DND-41 (cell line): ENCODE data around the gene HSD11B1L.

ENCODE experiments used
- ATAC-seq: fragments of 200-7000 bp; cut with Tn5 transposase; 3 replicates; pipeline ENCODE4 v1.9.1; 2021; ENCODE audit warnings: low read depth; ENCODE audit not compliant: insufficient read depth
- DNase-seq: peaks from one replicate; pipeline ENCODE4 v3.0.0-alpha.2; 2020
- H2AFZ ChIP-seq: 2 replicates; pipeline ENCODE4 v1.6.0; 2012; ENCODE audit warnings: low read depth, low read length
- H3K27ac ChIP-seq: 2 replicates; pipeline ENCODE4 v1.5.1; 2012; ENCODE audit warnings: low read length, inconsistent platforms
- H3K27me3 ChIP-seq: fragments of 200-600 bp; sonication (generic); 2 replicates; pipeline ENCODE4 v1.6.0; 2012; ENCODE audit warnings: low read length, mild to moderate bottlenecking, inconsistent platforms; ENCODE audit not compliant: insufficient read depth, poor library complexity
- H3K36me3 ChIP-seq: 2 replicates; pipeline ENCODE4 v1.5.1; 2012; ENCODE audit warnings: low read length, inconsistent platforms; ENCODE audit not compliant: insufficient read depth
- H3K4me1 ChIP-seq: 2 replicates; pipeline ENCODE4 v1.5.1; 2012; ENCODE audit warnings: mild to moderate bottlenecking, low read length; ENCODE audit not compliant: insufficient read depth
- H3K4me2 ChIP-seq: 2 replicates; pipeline ENCODE4 v1.6.0; 2012; ENCODE audit warnings: mild to moderate bottlenecking, moderate library complexity, low read length, inconsistent platforms; ENCODE audit not compliant: insufficient read depth
- H3K4me3 ChIP-seq, 2 experiments: fragments of 200-600 bp in 1 of 2; shearing (Covaris generic) in 1 of 2; 2 replicates each; pipeline ENCODE4 v1.5.1; 2012 to 2016; ENCODE audit warnings: inconsistent platforms in 2 of 2, low read length in 2 of 2, mild to moderate bottlenecking in 2 of 2, low read depth in 1 of 2, moderate library complexity in 1 of 2
- H3K79me2 ChIP-seq: 2 replicates; pipeline ENCODE4 v1.6.0; 2012; ENCODE audit warnings: low read length, inconsistent platforms; ENCODE audit not compliant: insufficient read depth
- H3K9ac ChIP-seq: 2 replicates; pipeline ENCODE4 v1.6.0; 2012; ENCODE audit warnings: low read depth, mild to moderate bottlenecking, inconsistent platforms, low read length, moderate library complexity
- H3K9me3 ChIP-seq: 2 replicates; pipeline ENCODE4 v1.5.1; 2012; ENCODE audit warnings: low read length, moderate library complexity, mild to moderate bottlenecking, inconsistent platforms; ENCODE audit not compliant: insufficient read depth, severe bottlenecking
- H4K20me1 ChIP-seq: 2 replicates; pipeline ENCODE4 v1.6.0; 2012; ENCODE audit warnings: low read length; ENCODE audit not compliant: insufficient read depth
- CTCF ChIP-seq: IDR thresholded peaks from 2 replicates; pipeline ENCODE4 v1.5.1; 2012; ENCODE audit warnings: borderline replicate concordance, low read length, moderate library complexity, mild to moderate bottlenecking; ENCODE audit not compliant: poor library complexity, severe bottlenecking; ENCODE audit errors: extremely low read depth
- EZH2 ChIP-seq: IDR thresholded peaks from 3 replicates; pipeline ENCODE4 v1.6.1; 2012; ENCODE audit warnings: borderline replicate concordance, low read depth, mild to moderate bottlenecking, moderate library complexity, low read length, inconsistent platforms; ENCODE audit not compliant: severe bottlenecking

Gene HSD11B1L

GRCh38 chr19:5697022-5697889, 16.4 kb downstream of the HSD11B1L start:
- Histone ChIP-seq H3K9me3 (no peaks in the 10 kb centered on the region), H3K4me1 (peaks cover 17% of the 10 kb centered on the region), H3K79me2 (peaks cover 55% of the 10 kb centered on the region), H4K20me1 (peaks cover 74% of the 10 kb centered on the region), H3K27me3 (no peaks in the 10 kb centered on the region), H3K36me3 (peaks cover 78% of the 10 kb centered on the region), H3K9ac (no peak overlapping the region), H2AFZ (no peak overlapping the region), H3K4me3 (no peak overlapping the region), H3K27ac (no peak overlapping the region), H3K4me2 (no peak overlapping the region)
- ATAC-seq (peak; percentile 19), DNase-seq (no peak)
- TF ChIP-seq EZH2 (no peak), CTCF (no peak)

GRCh38 chr19:5697890-5698634, 17.2 kb downstream of the HSD11B1L start:
- peaks cover 66% of the 10 kb centered on the region for H4K20me1 ChIP-seq
- TF ChIP-seq CTCF = no peak
- TF ChIP-seq EZH2 = no peak
- ATAC-seq = no peak
- no peak overlapping the region for H2AFZ ChIP-seq
- H3K27ac ChIP-seq = no peak overlapping the region
- H3K36me3 ChIP-seq = peaks cover 71% of the 10 kb centered on the region
- no peak for DNase-seq
- H3K79me2 ChIP-seq = peaks cover 47% of the 10 kb centered on the region
- no peak overlapping the region for H3K4me3 ChIP-seq
- H3K9me3 ChIP-seq = no peaks in the 10 kb centered on the region
- no peaks in the 10 kb centered on the region for H3K27me3 ChIP-seq
- H3K4me2 ChIP-seq = no peak overlapping the region
- peaks cover 9% of the 10 kb centered on the region for H3K4me1 ChIP-seq
- no peak overlapping the region for H3K9ac ChIP-seq

GRCh38 chr19:5698635-5699422, 18.0 kb downstream of the HSD11B1L start:
- Histone ChIP-seq H3K79me2 (peaks cover 47% of the 10 kb centered on the region), H3K9me3 (no peaks in the 10 kb centered on the region)

More at GRCh38 chr19:5698635-5699422, 18.0 kb downstream of the HSD11B1L start:
- H3K9ac ChIP-seq = no peak overlapping the region
- ATAC-seq (no peak), DNase-seq (no peak)
- peaks cover 71% of the 10 kb centered on the region for H3K36me3 ChIP-seq
- no peak overlapping the region for H2AFZ ChIP-seq
- no peak for TF ChIP-seq CTCF
- H3K27ac ChIP-seq = no peak overlapping the region
- peaks cover 1% of the 10 kb centered on the region for H3K4me1 ChIP-seq
- H3K4me3 ChIP-seq = no peak overlapping the region
- no peak overlapping the region for H3K4me2 ChIP-seq
- no peaks in the 10 kb centered on the region for H3K27me3 ChIP-seq
- H4K20me1 ChIP-seq = peaks cover 66% of the 10 kb centered on the region
